DOHH2 (cell line): ENCODE measurements around the gene PALM3.

Experiments
- EZH2phosphoT487 ChIP-seq: fragments of 200-600 bp; sonication (generic); IDR thresholded peaks from 2 replicates; pipeline ENCODE4 v1.6.1; 2017; ENCODE audit warnings: borderline replicate concordance, mild to moderate bottlenecking, antibody characterized with exemption, low read length, moderate library complexity, mixed read lengths
- TF ChIP-seq, protein P1 (sequence below): fragments of 200-600 bp; sonication (generic); IDR thresholded peaks from one replicate; pipeline ENCODE4 v1.5.1; 2014; ENCODE audit warnings: antibody characterized with exemption, mild to moderate bottlenecking, low read depth, low read length; ENCODE audit not compliant: poor library complexity, severe bottlenecking

DNA sequence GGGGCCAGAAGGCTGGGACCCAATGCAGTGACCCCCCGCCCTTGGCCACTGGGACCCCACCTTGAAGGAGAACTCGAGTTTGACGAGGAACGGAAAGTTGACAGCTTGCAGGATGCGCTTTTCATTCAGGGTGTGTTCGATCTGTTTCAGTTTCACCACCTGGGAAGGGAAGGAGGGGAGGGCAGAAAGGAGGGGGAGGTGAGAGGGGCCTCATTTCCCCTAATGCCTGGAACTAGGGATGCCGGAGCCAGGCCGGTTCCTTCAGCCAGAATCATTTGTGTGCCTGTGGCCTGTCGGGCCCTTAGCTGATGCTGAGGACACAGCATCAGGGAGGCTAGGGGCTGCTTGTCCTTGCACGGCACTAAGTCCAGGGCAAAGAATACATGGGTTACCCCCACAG lies 40.9 kb upstream of the PALM3 start:
- TF ChIP-seq, protein P1, sequence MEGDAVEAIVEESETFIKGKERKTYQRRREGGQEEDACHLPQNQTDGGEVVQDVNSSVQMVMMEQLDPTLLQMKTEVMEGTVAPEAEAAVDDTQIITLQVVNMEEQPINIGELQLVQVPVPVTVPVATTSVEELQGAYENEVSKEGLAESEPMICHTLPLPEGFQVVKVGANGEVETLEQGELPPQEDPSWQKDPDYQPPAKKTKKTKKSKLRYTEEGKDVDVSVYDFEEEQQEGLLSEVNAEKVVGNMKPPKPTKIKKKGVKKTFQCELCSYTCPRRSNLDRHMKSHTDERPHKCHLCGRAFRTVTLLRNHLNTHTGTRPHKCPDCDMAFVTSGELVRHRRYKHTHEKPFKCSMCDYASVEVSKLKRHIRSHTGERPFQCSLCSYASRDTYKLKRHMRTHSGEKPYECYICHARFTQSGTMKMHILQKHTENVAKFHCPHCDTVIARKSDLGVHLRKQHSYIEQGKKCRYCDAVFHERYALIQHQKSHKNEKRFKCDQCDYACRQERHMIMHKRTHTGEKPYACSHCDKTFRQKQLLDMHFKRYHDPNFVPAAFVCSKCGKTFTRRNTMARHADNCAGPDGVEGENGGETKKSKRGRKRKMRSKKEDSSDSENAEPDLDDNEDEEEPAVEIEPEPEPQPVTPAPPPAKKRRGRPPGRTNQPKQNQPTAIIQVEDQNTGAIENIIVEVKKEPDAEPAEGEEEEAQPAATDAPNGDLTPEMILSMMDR, result no peak
- no peak for TF ChIP-seq EZH2phosphoT487
